ENCODE results near the gene ZEB2.

GRCh38 chr2:144559681-144560080 lies 39.8 kb upstream of the ZEB2 start:
- TF ChIP-seq CTCF (IDR thresholded peaks at IDR 0.05; ENCODE audit: poor library complexity, severe bottlenecking) (no peak), EZH2 (IDR thresholded peaks at IDR 0.05; ENCODE audit: borderline replicate concordance, insufficient read depth, low read length, poor library complexity, severe bottlenecking) (no peak), POLR2AphosphoS5 (IDR thresholded peaks at IDR 0.05) (no peak), EP300 (conservative IDR thresholded peaks at IDR 0.05; ENCODE audit: poor library complexity, severe bottlenecking) (no peak)
